Keratinocyte (primary cell): ENCODE results near the gene GRM4. TPM values are rescaled to one million over a fixed set of nuclear protein-coding genes. Genes with fewer than 3 reads are reported as not detected.

ENCODE experiments used
- DNase-seq: peaks from one replicate; pipeline ENCODE4 v3.0.0-alpha.2; 2011; ENCODE audit warnings: low read depth, missing footprints, low spot score
- FAIRE-seq: peaks from 2 replicates; lab custom pipeline; 2011; peaks lifted over from hg19 to GRCh38; lab: Jason Lieb, UNC
- H2AFZ ChIP-seq: 2 replicates; pipeline ENCODE4 v1.6.0; 2012; ENCODE audit warnings: low read length, control low read depth, inconsistent platforms; ENCODE audit not compliant: control insufficient read depth
- H3K27ac ChIP-seq: 2 replicates; pipeline ENCODE4 v1.5.1; 2011; ENCODE audit warnings: low read length; ENCODE audit not compliant: control insufficient read depth, insufficient read depth
- H3K27me3 ChIP-seq: 3 replicates; pipeline ENCODE4 v1.6.0; 2011; ENCODE audit warnings: low read length; ENCODE audit not compliant: control insufficient read depth, insufficient read depth; ENCODE audit errors: extremely low read depth
- H3K36me3 ChIP-seq, 2 experiments: 2 replicates in 1 of 2; 3 replicates in 1 of 2; pipeline ENCODE4 v1.5.1; 2011; ENCODE audit warnings: low read length in 2 of 2, mild to moderate bottlenecking in 1 of 2; ENCODE audit not compliant: control insufficient read depth in 2 of 2, insufficient read depth in 2 of 2; ENCODE audit errors: extremely low read depth in 1 of 2
- H3K4me1 ChIP-seq: 3 replicates; pipeline ENCODE4 v1.5.1; 2011; ENCODE audit warnings: low read length; ENCODE audit not compliant: control insufficient read depth, insufficient read depth; ENCODE audit errors: extremely low read depth
- H3K4me2 ChIP-seq: 3 replicates; pipeline ENCODE4 v1.6.0; 2011; ENCODE audit warnings: low read depth, low read length; ENCODE audit not compliant: control insufficient read depth, insufficient read depth; ENCODE audit errors: extremely low read depth
- H3K4me3 ChIP-seq, 3 experiments: fragments of 200-600 bp in 1 of 3; sonication (generic) in 1 of 3; 2 replicates in 2 of 3; 3 replicates in 1 of 3; pipeline ENCODE4 v1.5.1; 2011 to 2016; ENCODE audit warnings: low read length in 3 of 3, mild to moderate bottlenecking in 3 of 3, control low read depth in 2 of 3, inconsistent platforms in 1 of 3, low read depth in 1 of 3, mixed read lengths in 1 of 3, mixed run types in 1 of 3, moderate library complexity in 1 of 3; ENCODE audit not compliant: control insufficient read depth in 2 of 3, insufficient read depth in 2 of 3; ENCODE audit errors: extremely low read depth in 1 of 3
- H3K79me2 ChIP-seq: 2 replicates; pipeline ENCODE4 v1.6.0; 2012; ENCODE audit warnings: low read length; ENCODE audit not compliant: control insufficient read depth, insufficient read depth
- H3K9ac ChIP-seq: 3 replicates; pipeline ENCODE4 v1.6.0; 2011; ENCODE audit warnings: low read length; ENCODE audit not compliant: control insufficient read depth, insufficient read depth; ENCODE audit errors: extremely low read depth
- H3K9me1 ChIP-seq: 3 replicates; pipeline ENCODE4 v1.6.0; 2011; ENCODE audit warnings: low read length; ENCODE audit not compliant: control insufficient read depth, insufficient read depth; ENCODE audit errors: extremely low read depth
- H3K9me3 ChIP-seq: 2 replicates; pipeline ENCODE4 v1.5.1; 2012; ENCODE audit warnings: low read depth, low read length; ENCODE audit not compliant: control insufficient read depth
- H4K20me1 ChIP-seq: 3 replicates; pipeline ENCODE4 v1.6.0; 2011; ENCODE audit warnings: low read length; ENCODE audit not compliant: control insufficient read depth, insufficient read depth; ENCODE audit errors: extremely low read depth
- EZH2 ChIP-seq: IDR thresholded peaks from one replicate; pipeline ENCODE4 v1.6.1; 2012; ENCODE audit warnings: inconsistent platforms, mild to moderate bottlenecking, low read length, moderate library complexity
- dilution Hi-C: fragments of 300-500 bp; cut with MboI; formaldehyde crosslinking; loops from one replicate; pipeline ENCODE4 v1.7.0; 2020; ENCODE audit warnings: low sequenced_read_pairs; ENCODE audit not compliant: extremely low pct_ligation_motif_present
- polyA plus RNA-seq, 5 experiments: library from polyadenylated mRNA; depleted of rRNA in 3 of 5; stranded (reverse) in 3 of 5; stranded (forward) in 1 of 5; unstranded in 1 of 5; fragments of >200 nt; gene quantifications; 1 replicate in 1 of 5; 2 replicates in 3 of 5; 3 replicates in 1 of 5; pipeline versions ENCODE4 v1.2.1 to v1.2.3, GENCODE V29; 2011 to 2012; ENCODE audit warnings: missing spikeins in 2 of 5, low read depth in 1 of 5, low replicate concordance in 1 of 5
- TF ChIP-seq, protein P1 (sequence below), 3 experiments: IDR thresholded peaks in 1 of 3; conservative IDR thresholded peaks in 1 of 3; optimal IDR thresholded peaks in 1 of 3; 2 replicates in 2 of 3; 3 replicates in 1 of 3; pipeline versions ENCODE3 to v1.5.1; 2011; ENCODE audit warnings: low read length in 3 of 3, mild to moderate bottlenecking in 3 of 3, moderate library complexity in 2 of 3, control low read depth in 1 of 3, inconsistent platforms in 1 of 3; ENCODE audit not compliant: insufficient read depth in 2 of 3; ENCODE audit errors: extremely low read depth in 1 of 3

Gene GRM4
- polyA plus RNA-seq, 1 donor (not counting 4 experiments of a cell fraction or from before 2014, with no cell fraction given), result not detected

DNA sequence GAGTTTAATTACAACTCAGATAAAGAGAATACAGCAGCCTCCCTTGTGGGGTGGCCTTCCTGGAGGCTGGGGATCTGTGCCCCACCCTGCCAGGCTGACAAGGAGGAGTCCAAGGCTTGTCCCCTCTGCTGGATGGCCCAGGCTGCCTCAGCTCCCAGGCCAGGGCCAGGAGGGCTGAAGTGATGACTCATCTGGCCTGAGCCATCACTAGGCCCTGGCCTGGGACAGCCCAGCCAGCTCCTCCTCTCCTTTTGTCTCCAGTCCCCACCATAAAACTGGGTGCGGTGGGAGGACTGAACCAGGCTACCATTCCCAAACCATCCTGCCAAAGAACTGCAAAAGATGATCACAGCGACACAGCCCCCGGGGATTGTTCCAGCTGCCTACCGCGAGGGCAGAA, 15.0 kb downstream of the GRM4 start:
- no peak for DNase-seq
- dilution Hi-C loops, result no loop called here

DNA sequence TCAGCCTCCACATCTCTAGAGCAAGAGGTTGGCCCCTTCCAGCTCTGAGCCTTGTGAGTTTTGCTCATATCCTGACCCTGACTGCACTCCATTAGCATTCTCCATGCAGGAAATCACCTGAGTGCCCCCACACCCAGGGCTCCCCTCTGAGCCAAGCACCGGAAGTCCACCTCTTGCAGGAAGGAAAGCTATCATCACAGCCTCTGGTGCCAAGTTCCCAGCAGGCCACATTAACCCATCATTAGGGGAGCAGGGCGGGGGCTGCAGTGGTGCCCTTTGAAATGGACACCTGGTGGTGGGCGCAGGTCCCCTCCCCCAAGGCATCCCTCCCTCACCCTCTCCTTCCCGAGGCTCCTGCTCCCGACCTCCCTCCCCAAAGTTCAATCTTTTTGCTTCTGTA, 16.1 kb downstream of the GRM4 start:
- Histone ChIP-seq H3K27me3 (no peaks in the 10 kb centered on the region), H3K4me3 (no peak overlapping the region), H3K36me3 (no peaks in the 10 kb centered on the region), H3K9me3 (no peaks in the 10 kb centered on the region), H3K4me2 (no peak overlapping the region), H4K20me1 (no peaks in the 10 kb centered on the region), H3K4me1 (no peaks in the 10 kb centered on the region), H2AFZ (no peak overlapping the region), H3K27ac (no peak overlapping the region), H3K79me2 (no peaks in the 10 kb centered on the region), H3K9ac (no peak overlapping the region), H3K9me1 (no peaks in the 10 kb centered on the region)
- DNase-seq (no peak), FAIRE-seq (no peak)
- TF ChIP-seq EZH2, result no peak
- TF ChIP-seq, protein P1, sequence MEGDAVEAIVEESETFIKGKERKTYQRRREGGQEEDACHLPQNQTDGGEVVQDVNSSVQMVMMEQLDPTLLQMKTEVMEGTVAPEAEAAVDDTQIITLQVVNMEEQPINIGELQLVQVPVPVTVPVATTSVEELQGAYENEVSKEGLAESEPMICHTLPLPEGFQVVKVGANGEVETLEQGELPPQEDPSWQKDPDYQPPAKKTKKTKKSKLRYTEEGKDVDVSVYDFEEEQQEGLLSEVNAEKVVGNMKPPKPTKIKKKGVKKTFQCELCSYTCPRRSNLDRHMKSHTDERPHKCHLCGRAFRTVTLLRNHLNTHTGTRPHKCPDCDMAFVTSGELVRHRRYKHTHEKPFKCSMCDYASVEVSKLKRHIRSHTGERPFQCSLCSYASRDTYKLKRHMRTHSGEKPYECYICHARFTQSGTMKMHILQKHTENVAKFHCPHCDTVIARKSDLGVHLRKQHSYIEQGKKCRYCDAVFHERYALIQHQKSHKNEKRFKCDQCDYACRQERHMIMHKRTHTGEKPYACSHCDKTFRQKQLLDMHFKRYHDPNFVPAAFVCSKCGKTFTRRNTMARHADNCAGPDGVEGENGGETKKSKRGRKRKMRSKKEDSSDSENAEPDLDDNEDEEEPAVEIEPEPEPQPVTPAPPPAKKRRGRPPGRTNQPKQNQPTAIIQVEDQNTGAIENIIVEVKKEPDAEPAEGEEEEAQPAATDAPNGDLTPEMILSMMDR (optimal IDR thresholded peaks at IDR 0.05 in 1 of 3, IDR thresholded peaks at IDR 0.05 in 1 of 3, conservative IDR thresholded peaks at IDR 0.05 in 1 of 3; ENCODE audit: extremely low read depth in 1 of 3, insufficient read depth in 2 of 3, low read length in 3 of 3), result no peak
- dilution Hi-C loops, result no loop called here

More for the DNA sequence above, 15.0 kb downstream of the GRM4 start:
- Histone ChIP-seq H3K4me1 (no peaks in the 10 kb centered on the region), H3K27ac (no peak overlapping the region), H3K9me3 (no peaks in the 10 kb centered on the region), H3K36me3 (no peaks in the 10 kb centered on the region), H3K9me1 (no peaks in the 10 kb centered on the region), H3K4me3 (no peak overlapping the region), H3K79me2 (no peaks in the 10 kb centered on the region), H2AFZ (no peak overlapping the region), H3K4me2 (no peak overlapping the region), H4K20me1 (no peaks in the 10 kb centered on the region), H3K27me3 (peaks cover 9% of the 10 kb centered on the region), H3K9ac (no peak overlapping the region)
- no peak for FAIRE-seq
- no peak for TF ChIP-seq EZH2
- TF ChIP-seq, protein P1 (optimal IDR thresholded peaks at IDR 0.05 in 1 of 3, IDR thresholded peaks at IDR 0.05 in 1 of 3, conservative IDR thresholded peaks at IDR 0.05 in 1 of 3; ENCODE audit: extremely low read depth in 1 of 3, insufficient read depth in 2 of 3, low read length in 3 of 3), result no peak
